ENCODE measurements around the gene ZNF70.

The ZNF70 gene

DNA sequence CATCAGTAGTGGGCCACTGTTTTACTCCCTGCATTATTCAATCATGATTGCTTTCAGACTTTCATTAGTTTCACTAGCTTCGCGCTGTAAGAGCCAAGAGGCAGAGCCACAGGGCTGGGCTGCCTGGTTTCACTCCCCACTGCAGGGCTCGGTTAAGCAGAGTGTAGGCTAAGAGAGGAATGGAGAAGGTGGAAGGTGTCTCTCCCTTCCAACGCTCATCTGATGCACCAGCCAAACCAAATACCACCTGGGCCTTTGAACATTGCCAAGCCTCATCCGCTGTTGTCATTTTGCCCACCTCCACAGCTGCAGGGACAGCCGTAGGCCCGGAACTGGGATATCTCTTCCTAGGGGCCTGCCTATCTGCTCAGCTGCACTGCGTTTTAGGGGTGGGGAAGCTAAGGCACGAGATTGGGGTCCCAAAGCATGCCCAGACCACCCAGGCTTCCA is 35.4 kb upstream of the ZNF70 start:
- TF ChIP-seq CTCF (IDR thresholded peaks at IDR 0.05) = no peak
- Histone ChIP-seq H3K4me3 (peak overlapping the region; percentile 76 to 93), H3K4me1 (peaks cover 0 to 37% (median 24%) of the 10 kb centered on the region in 4 donors), H3K36me3 (no peaks in the 10 kb centered on the region), H3K27me3 (no peaks in the 10 kb centered on the region), H3K27ac (peak overlapping the region; percentile 93 to 98), H3K9me3 (no peaks in the 10 kb centered on the region)
- intact Hi-C loops (cut with DNase I; ENCODE audit: low total_unique reads) = no loop called here
- no peak for DNase-seq

DNA sequence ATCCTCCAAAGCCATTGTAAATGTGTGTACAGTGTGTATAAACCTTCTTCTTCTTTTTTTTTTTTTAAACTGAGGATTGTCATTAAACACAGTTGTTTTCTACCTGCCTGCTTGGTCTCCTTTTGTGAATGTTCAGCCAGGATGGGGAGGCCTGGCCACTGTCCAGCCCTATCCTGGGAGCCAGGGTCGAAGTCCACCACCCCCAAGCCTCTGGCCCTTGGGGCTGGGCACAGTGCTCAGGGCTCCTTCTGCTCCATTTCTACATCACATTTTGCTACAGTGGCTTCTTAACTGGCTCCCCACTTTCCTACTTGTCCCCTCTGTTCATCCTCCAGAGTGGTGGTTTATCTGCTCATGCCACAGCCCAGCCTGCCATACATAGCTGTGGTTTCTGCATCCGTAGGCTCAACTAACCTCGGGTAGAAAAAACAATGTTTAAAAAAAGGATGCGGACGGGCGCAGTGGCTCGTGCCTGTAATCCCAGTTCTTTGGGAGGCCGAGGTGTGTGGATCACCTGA is 33.4 kb upstream of the ZNF70 start:
- Histone ChIP-seq H3K27ac (no peak overlapping the region), H3K4me1 (peaks cover 0 to 31% (median 21%) of the 10 kb centered on the region in 4 donors), H3K36me3 (no peaks in the 10 kb centered on the region), H3K9me3 (no peaks in the 10 kb centered on the region), H3K4me3 (no peak overlapping the region), H3K27me3 (no peaks in the 10 kb centered on the region)
- intact Hi-C loops (cut with DNase I; ENCODE audit: low total_unique reads) = no loop called here
- DNase-seq = no peak
- no peak for TF ChIP-seq CTCF (IDR thresholded peaks at IDR 0.05)

- Histone ChIP-seq H3K36me3 (no peaks in the 10 kb centered on the region), H3K4me1 (peaks cover 0 to 25% (median 18%) of the 10 kb centered on the region in 4 donors), H3K27me3 (no peaks in the 10 kb centered on the region), H3K4me3 (no peak overlapping the region), H3K27ac (no peak overlapping the region), H3K9me3 (no peaks in the 10 kb centered on the region)
- TF ChIP-seq CTCF (IDR thresholded peaks at IDR 0.05) = no peak
- intact Hi-C loops (cut with DNase I; ENCODE audit: low total_unique reads) = no loop called here
- no peak for DNase-seq
These were observed 32.6 kb upstream of the ZNF70 start for GRCh38 chr22:23783265-23784150.

- no peak for DNase-seq
- no peak for TF ChIP-seq CTCF (IDR thresholded peaks at IDR 0.05)
- H3K27ac ChIP-seq = no peak overlapping the region
- no peaks in the 10 kb centered on the region for H3K9me3 ChIP-seq
- intact Hi-C loops (cut with DNase I; ENCODE audit: low total_unique reads) = no loop called here
- no peak overlapping the region for H3K4me3 ChIP-seq
- no peaks in the 10 kb centered on the region for H3K36me3 ChIP-seq
- H3K4me1 ChIP-seq = peaks cover 0 to 20% (median 15%) of the 10 kb centered on the region in 4 donors
- H3K27me3 ChIP-seq = no peaks in the 10 kb centered on the region
These were observed 31.8 kb upstream of the ZNF70 start for GRCh38 chr22:23782703-23783102.

GRCh38 chr22:23782252-23782651 is 31.3 kb upstream of the ZNF70 start:
- Histone ChIP-seq H3K27me3 (no peaks in the 10 kb centered on the region), H3K27ac (no peak overlapping the region), H3K4me1 (peaks cover 0 to 21% (median 16%) of the 10 kb centered on the region in 4 donors), H3K36me3 (no peaks in the 10 kb centered on the region), H3K4me3 (no peak overlapping the region), H3K9me3 (no peaks in the 10 kb centered on the region)
- intact Hi-C loops (cut with DNase I; ENCODE audit: low total_unique reads) = no loop called here
- TF ChIP-seq CTCF (IDR thresholded peaks at IDR 0.05) = no peak
- no peak for DNase-seq
